Fibroblast of skin of scalp (primary cell): ENCODE data around the gene TAF3.
A peak's percentile ranks its signal among the peaks of the same experiment; 100 is the strongest.

Source experiments
- DNase-seq: peaks from one replicate; pipeline ENCODE4 v3.0.0-alpha.2; 2013

The TAF3 gene

GRCh38 chr10:7881119-7881518 is 62.8 kb downstream of the TAF3 start:
- DNase-seq, result no peak

- no peak for DNase-seq
These were observed 67.8 kb downstream of the TAF3 start for GRCh38 chr10:7886056-7886455.

GRCh38 chr10:7887174-7887816 is 69.0 kb downstream of the TAF3 start:
- peak; percentile 31 for DNase-seq

- no peak for DNase-seq
These were observed 71.7 kb downstream of the TAF3 start for GRCh38 chr10:7889947-7890542.

GRCh38 chr10:7890781-7891180 is 72.5 kb downstream of the TAF3 start:
- DNase-seq, result no peak

GRCh38 chr10:7891634-7892033 is 73.3 kb downstream of the TAF3 start:
- peak; percentile 44 for DNase-seq

- no peak for DNase-seq
These were observed 73.8 kb downstream of the TAF3 start for GRCh38 chr10:7892146-7892545.

GRCh38 chr10:7895699-7896090 is 77.4 kb downstream of the TAF3 start:
- DNase-seq, result no peak

GRCh38 chr10:7896297-7896696 is 78.0 kb downstream of the TAF3 start:
- DNase-seq, result no peak

- DNase-seq, result no peak
These were observed 83.0 kb downstream of the TAF3 start for GRCh38 chr10:7901256-7901655.

GRCh38 chr10:7902413-7902812 is 84.1 kb downstream of the TAF3 start:
- no peak for DNase-seq

GRCh38 chr10:7903851-7904250 is 85.5 kb downstream of the TAF3 start:
- DNase-seq, result no peak

GRCh38 chr10:7906128-7906527 is 87.8 kb downstream of the TAF3 start:
- no peak for DNase-seq

GRCh38 chr10:7908541-7909210 is 90.4 kb downstream of the TAF3 start:
- DNase-seq, result no peak

- DNase-seq, result no peak
These were observed 95.0 kb downstream of the TAF3 start for GRCh38 chr10:7913126-7913872.

GRCh38 chr10:7915923-7916536 is 97.7 kb downstream of the TAF3 start:
- DNase-seq, result peak; percentile 12

GRCh38 chr10:7917736-7918135 is 99.4 kb downstream of the TAF3 start:
- DNase-seq, result no peak

GRCh38 chr10:7922707-7923106 is 104.4 kb downstream of the TAF3 start:
- no peak for DNase-seq

- DNase-seq, result no peak
These were observed 110.2 kb downstream of the TAF3 start for GRCh38 chr10:7928536-7928935.

- DNase-seq, result no peak
These were observed 114.2 kb downstream of the TAF3 start for GRCh38 chr10:7932301-7933036.

- no peak for DNase-seq
These were observed 115.0 kb downstream of the TAF3 start for GRCh38 chr10:7933262-7933661.

- no peak for DNase-seq
These were observed 115.5 kb downstream of the TAF3 start for GRCh38 chr10:7933757-7934156.
